ENCODE results near the gene MYH7B. TPM values are rescaled to one million over a fixed set of nuclear protein-coding genes. Genes with fewer than 3 reads are reported as not detected.

The MYH7B gene
- total RNA-seq, 1 experiment from 2014 or later: 0.74 TPM

- no peak for TF ChIP-seq EGR1 (IDR thresholded peaks at IDR 0.05; ENCODE audit: low read depth)
- no peak for TF ChIP-seq CTCF (IDR thresholded peaks at IDR 0.05 in 2 of 3, conservative IDR thresholded peaks at IDR 0.05 in 1 of 3; ENCODE audit: borderline replicate concordance in 1 of 3, insufficient read depth in 1 of 3, low read depth in 2 of 3, low read length in 2 of 3)
- no peak for TF ChIP-seq MAX (IDR thresholded peaks at IDR 0.05)
- no peak for TF ChIP-seq CEBPB (IDR thresholded peaks at IDR 0.05; ENCODE audit: low read depth)
- no peak for TF ChIP-seq TCF7L2 (IDR thresholded peaks at IDR 0.05; ENCODE audit: borderline replicate concordance, extremely low read depth, insufficient read depth, insufficient read length)
Observed at GRCh38 chr20:34971561-34972235, 16.0 kb downstream of the MYH7B start (continued).

GRCh38 chr20:34974246-34974645 lies 18.6 kb downstream of the MYH7B start:
- POLR2A ChIA-PET: no interaction called here
- Histone ChIP-seq H3K27me3 (ENCODE audit: insufficient read depth, low read length) (peaks cover 4% of the 10 kb centered on the region; the same call in 1 of the 2 replicates), H3K79me2 (ENCODE audit: insufficient read depth, low read length) (no peaks in the 10 kb centered on the region), H3K9me2 (ENCODE audit: insufficient read depth) (no peaks in the 10 kb centered on the region), H3K27ac (ENCODE audit: low read depth, low read length) (no peak overlapping the region), H3K9me3 (ENCODE audit: control insufficient read depth in 1 of 2, insufficient read depth in 1 of 2, low read depth in 1 of 2, low read length in 2 of 2) (no peaks in the 10 kb centered on the region), H4K20me1 (ENCODE audit: insufficient read depth) (no peaks in the 10 kb centered on the region), H3K36me3 (ENCODE audit: control insufficient read depth in 1 of 2, insufficient read depth in 2 of 2, low read length in 2 of 2) (no peaks in the 10 kb centered on the region), H3K4me2 (ENCODE audit: low read length) (no peak overlapping the region), H3K4me1 (ENCODE audit: control insufficient read depth in 1 of 2, insufficient read depth in 2 of 2, low read length in 2 of 2) (no peaks in the 10 kb centered on the region), H3K9ac (ENCODE audit: low read length) (no peak overlapping the region), H2AFZ (ENCODE audit: low read depth, low read length, poor library complexity, severe bottlenecking) (no peak overlapping the region), H3K4me3 (replicated peaks in 1 of 2; ENCODE audit: low read depth in 1 of 2, low read length in 2 of 2) (no peak overlapping the region)
- DNase-seq (ENCODE audit: low read depth, low spot score): no peak
- ATAC-seq: no peak
- no peak for TF ChIP-seq ZBTB33 (IDR thresholded peaks at IDR 0.05; ENCODE audit: extremely low read depth, insufficient replicate concordance, low read length)
- TF ChIP-seq FOSL1 (IDR thresholded peaks at IDR 0.05; ENCODE audit: low read depth): no peak
- TF ChIP-seq EZH2phosphoT487 (IDR thresholded peaks at IDR 0.05; ENCODE audit: borderline replicate concordance): no peak
- TF ChIP-seq SRF (IDR thresholded peaks at IDR 0.05; ENCODE audit: low read depth): no peak
- TF ChIP-seq RAD21 (IDR thresholded peaks at IDR 0.05; ENCODE audit: low read depth): no peak
- no peak for TF ChIP-seq EGR1 (IDR thresholded peaks at IDR 0.05; ENCODE audit: low read depth)
- TF ChIP-seq TCF7L2 (IDR thresholded peaks at IDR 0.05; ENCODE audit: borderline replicate concordance, extremely low read depth, insufficient read depth, insufficient read length): no peak
- intact Hi-C loops (cut with micrococcal nuclease): no loop called here
- BruUV-seq (replicated peaks): no TSS peak
- RAD21 ChIA-PET (ENCODE audit: low non-redundant PET in 1 of 2, low total read pairs in 2 of 2, uncharacterized antibody in 2 of 2, unreplicated experiment in 2 of 2): interaction anchor here in 1 of 2 experiments (0.7 kb wide), 1 partner anchor 323 kb away, joined by 3 read pairs; no protein-coding TSS in a partner anchor
- CTCF ChIA-PET: interaction anchor here (1.4 kb wide), 1 partner anchor 100 kb away, joined by 3 read pairs; no protein-coding TSS in a partner anchor
